Stimulated activated CD4-positive, alpha-beta T cell treated with anti-CD3 and anti-CD28 coated beads, Interleukin-2, amount 100 ng/mL, for 48 hours (primary cell): ENCODE results near the gene CAMSAP3.
A peak's percentile ranks its signal among the peaks of the same experiment; 100 is the strongest.

Experiments
- DNase-seq, 2 donors: peaks; one replicate each; pipeline ENCODE4 v3.0.0-alpha.2; 2020

Gene CAMSAP3

DNA sequence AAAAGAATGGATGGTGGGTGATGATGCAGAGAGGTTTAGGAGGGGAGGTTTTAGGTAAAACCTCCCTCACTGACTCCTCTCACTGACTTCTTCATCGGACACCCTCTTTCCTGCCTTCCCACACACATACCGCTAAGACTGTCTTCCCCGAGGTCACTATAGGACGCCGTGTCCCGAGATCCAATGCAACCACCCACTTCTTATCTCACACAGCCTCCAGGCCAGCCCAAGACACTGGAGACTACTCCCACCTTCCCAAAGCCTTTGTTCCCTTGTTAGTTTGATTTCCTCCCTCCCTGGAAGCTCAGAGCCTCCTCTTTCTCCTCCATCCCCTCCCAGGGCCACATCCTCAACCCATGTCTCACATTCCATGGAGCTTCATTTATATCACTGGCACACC, 16.5 kb upstream of the CAMSAP3 start:
- DNase-seq = no peak

DNA sequence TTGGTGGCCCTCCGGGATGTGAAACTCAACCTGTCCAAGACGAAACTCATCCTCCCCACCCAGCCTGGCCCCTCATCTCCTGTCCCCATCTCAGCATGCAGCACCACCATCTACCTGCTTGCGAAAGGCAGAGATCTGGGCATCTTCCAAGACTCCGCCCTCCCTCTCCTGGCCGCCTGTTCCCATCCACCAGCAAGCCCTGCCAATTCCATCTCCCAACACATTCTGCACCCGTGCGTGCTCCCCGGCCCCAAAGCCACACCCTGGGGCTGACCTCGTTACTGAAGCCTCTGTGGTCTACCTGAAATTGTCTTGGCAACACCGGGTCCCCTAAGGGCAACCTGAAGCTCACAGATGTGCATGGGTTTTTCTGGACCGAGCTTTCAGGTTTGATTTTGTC, 13.2 kb upstream of the CAMSAP3 start:
- no peak for DNase-seq

DNA sequence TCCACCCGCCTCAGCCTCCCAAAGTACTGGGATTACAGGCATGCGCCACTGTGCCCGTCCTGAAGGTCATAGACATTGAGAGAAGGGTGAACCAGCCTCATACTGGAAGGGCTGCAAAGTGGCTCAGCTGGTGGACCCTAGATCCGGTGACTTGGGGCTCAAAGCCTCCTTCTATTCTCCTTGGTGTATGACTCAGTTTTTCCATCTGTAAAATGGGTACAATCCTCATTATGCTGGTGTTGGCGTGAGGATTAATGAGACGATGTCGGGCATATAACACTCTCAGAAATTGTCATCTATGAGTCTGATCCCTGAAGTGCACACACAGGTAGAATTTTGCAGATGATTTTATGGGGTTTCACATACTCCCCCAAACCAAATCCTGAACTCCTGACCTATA, 5.8 kb upstream of the CAMSAP3 start:
- no peak for DNase-seq

DNA sequence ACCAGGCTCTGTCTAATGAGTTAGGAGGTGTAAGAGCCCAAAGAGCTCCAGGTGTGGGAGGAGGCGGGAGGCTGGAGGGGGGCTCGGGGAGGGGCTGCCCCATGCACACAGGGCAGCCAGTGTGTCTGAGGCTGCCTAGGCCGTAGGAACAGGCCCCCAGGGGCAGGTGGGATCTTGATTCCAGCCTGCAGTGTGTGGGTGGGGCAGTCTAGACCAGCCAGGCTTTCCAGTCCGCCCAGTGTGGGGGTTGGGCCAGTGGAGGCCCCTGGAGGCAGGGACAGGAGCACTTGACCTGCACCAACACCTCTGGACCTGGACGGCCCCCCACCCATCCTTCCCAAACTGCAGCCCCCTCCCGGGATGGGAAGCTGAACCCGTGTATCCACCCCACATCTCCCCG, 5.4 kb upstream of the CAMSAP3 start:
- no peak for DNase-seq

- DNase-seq = no peak
Observed at GRCh38 chr19:7596211-7596937, 711 bp downstream of the CAMSAP3 start.

- no peak for DNase-seq
Observed at GRCh38 chr19:7597689-7598088, 2.0 kb downstream of the CAMSAP3 start.

DNA sequence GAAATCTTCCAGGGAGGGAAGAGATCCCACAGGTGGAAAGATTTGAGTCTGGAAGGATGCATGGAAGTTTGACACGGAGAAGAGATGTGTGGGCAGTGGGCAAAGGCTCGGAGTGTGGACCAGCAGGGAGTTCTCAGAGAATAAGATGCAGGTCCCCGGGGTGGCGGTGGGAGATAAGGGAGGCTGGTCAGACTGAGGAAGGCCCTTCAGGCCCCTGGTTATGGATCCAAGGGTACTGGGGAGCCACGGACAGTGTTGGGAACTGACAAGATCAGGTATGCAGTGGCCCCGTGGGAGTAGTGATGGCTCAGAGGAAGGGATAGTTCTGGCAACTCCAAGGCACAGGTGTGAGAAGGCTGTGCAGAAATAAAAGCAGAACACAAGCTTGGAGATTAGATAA, 2.5 kb downstream of the CAMSAP3 start:
- no peak for DNase-seq

GRCh38 chr19:7600721-7601120, 5.1 kb downstream of the CAMSAP3 start:
- no peak for DNase-seq

DNA sequence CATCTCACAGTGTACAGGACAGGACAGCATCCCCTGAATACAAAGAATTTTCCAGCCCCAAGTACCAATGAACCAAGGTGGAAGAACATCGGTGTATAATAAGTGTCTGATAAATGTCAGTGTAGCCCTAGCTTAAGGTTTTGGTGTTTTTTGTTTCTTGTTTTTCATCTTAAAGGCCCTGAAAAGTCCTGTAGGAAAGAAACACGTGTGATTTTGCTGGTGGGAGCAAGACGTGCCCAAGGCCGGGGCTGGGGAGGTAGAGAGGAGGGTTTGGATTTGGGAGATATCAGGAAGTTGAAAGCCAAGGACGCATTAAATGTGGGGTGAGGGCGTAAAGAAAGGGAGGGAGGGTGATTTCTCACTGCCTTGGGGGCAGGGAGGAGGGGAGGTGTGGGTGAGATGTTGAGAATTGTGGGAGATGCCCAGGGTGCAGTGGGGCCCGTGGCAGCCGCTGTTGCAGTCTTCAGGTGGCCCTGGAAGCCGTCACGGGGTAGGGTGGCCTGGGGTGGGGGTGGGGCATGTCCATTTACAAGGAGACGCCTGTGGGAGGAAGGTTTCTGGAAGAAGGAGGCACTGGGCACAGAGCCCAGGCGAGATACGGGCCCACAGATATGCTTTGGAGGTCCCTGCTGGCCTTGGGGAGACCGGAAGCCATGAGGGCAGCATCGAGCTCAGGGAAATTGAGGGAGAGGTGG, 6.7 kb downstream of the CAMSAP3 start:
- no peak for DNase-seq

GRCh38 chr19:7602935-7603497, 7.4 kb downstream of the CAMSAP3 start:
- no peak for DNase-seq

- no peak for DNase-seq
Observed at GRCh38 chr19:7603919-7604318, 8.3 kb downstream of the CAMSAP3 start.

- DNase-seq = peak; percentile 23 to 32
Observed at GRCh38 chr19:7605490-7606222, 10.0 kb downstream of the CAMSAP3 start.

- DNase-seq = no peak
Observed at GRCh38 chr19:7606289-7606688, 10.6 kb downstream of the CAMSAP3 start.

- no peak for DNase-seq
Observed at GRCh38 chr19:7607212-7607873, 11.7 kb downstream of the CAMSAP3 start.

DNA sequence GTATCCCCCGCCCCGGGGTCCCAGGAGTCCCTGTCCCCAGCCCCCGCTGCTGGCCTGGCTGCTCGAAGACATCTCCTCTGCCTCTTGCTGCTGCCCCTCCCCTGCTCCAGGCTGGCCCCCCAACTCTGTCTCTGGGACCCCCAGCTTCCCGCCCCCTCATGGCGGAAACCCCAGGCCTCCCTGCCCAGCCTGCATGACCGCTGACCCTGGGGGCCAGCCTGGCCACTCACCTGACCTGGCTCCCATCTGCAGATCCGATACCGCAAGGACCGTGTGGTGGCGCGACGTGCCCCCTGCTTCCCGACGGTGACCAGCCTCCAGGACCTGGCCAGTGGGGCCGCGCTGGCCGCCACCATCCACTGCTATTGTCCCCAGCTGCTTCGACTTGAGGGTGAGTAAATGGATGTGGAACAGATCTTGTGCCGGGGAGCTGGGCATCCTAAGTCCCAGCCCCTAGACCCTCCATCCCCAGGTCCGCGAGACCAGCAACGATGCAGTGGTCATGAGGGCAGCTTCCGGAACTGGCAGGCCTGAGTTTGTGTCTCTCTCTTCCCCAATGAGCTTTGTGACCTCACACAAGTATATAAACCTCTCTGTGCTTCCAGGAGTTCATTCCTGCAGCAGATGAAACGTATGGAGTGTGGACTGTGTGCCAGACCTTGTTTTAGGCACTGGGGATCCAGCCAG, 12.4 kb downstream of the CAMSAP3 start:
- DNase-seq = no peak

- DNase-seq = no peak
Observed at GRCh38 chr19:7610491-7611240, 15.0 kb downstream of the CAMSAP3 start.

- DNase-seq = no peak
Observed at GRCh38 chr19:7611541-7612279, 16.0 kb downstream of the CAMSAP3 start.

DNA sequence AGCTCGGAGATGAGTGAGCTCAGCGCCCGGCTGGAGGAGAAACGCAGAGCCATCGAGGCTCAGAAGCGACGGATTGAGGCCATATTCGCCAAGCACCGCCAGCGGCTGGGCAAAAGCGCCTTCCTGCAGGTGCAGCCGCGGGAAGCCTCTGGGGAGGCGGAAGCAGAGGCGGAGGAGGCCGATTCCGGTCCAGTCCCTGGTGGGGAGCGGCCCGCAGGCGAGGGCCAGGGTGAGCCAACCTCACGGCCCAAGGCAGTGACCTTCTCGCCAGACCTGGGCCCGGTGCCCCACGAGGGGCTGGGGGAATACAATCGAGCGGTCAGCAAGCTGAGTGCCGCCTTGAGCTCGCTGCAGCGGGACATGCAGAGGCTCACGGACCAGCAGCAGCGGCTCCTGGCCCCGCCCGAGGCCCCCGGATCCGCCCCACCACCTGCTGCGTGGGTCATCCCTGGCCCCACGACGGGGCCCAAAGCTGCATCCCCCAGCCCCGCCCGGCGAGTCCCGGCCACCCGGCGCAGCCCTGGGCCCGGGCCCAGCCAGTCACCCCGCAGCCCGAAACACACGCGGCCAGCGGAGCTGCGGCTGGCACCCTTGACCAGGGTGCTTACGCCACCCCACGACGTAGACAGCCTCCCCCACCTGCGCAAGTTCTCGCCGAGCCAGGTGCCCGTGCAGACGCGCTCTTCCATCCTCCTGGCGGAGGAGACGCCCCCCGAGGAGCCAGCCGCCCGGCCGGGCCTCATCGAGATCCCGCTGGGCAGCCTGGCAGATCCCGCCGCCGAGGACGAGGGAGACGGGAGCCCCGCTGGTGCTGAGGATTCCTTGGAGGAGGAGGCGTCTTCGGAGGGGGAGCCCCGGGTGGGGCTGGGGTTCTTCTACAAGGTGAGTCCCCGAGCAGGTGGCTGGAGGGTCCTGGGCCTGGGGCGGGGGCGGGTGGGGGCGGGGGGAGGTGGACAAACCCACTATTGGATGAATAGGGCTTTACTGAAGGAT, 16.9 kb downstream of the CAMSAP3 start:
- DNase-seq = no peak

DNA sequence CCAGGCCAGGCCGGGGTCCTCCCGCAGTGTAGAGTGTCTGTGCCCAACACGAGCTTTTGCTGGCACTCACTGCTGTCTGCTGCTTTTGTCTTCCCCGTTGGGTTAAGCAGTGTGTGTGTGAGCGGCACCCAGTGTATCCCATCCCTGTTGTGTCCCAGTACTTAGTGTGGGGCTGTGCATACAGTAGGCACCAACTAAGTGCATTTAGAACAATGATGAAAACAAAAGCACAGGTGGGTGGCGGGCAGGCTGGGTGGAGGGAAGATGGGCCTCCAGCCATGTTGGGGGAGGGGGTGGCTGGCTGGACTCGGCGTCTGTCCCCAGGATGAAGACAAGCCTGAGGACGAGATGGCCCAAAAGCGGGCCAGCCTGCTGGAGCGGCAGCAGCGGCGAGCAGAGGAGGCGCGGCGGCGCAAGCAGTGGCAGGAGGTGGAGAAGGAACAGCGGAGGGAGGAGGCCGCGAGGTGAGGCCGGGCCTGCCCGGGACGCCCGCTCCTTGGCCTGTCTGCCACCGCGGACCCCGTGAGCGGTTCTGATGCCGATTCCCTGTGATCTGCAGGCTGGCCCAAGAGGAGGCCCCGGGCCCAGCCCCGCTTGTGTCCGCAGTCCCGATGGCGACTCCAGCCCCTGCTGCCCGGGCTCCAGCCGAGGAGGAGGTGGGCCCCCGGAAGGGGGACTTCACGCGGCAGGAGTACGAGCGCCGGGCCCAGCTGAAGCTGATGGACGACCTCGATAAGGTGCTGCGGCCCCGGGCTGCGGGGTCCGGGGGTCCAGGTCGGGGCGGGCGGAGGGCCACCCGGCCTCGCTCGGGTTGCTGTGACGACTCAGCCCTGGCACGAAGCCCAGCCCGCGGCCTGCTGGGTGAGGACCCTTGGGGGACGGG, 19.4 kb downstream of the CAMSAP3 start:
- DNase-seq = no peak
